Tibial nerve (tissue), 4 donors: ENCODE measurements around the gene KHDC1. TPM values are rescaled to one million over a fixed set of nuclear protein-coding genes. Genes with fewer than 3 reads are reported as not detected.
"Not testable (repeated sequence)": the region's sequence is repeated elsewhere in the genome, so short reads cannot be mapped to it uniquely, and the experiment has no call there.

Experiments
- DNase-seq, 2 donors: peaks; one replicate each; pipeline ENCODE4 v3.0.0-alpha.2; 2019; ENCODE audit warnings: low spot score in 2 of 2
- H3K27ac ChIP-seq, 4 donors: fragments of 200-600 bp; sonication (generic) in 3 of 4; one replicate each; pipeline ENCODE4 v1.5.1; 2017 to 2019; ENCODE audit warnings: mild to moderate bottlenecking in 1 of 4
- H3K27me3 ChIP-seq, 2 donors: fragments of 200-600 bp; sonication (generic) in 1 of 2; one replicate each; pipeline versions ENCODE4 v1.5.1 to v1.6.0; 2017 to 2019
- H3K36me3 ChIP-seq, 3 donors: fragments of 200-600 bp; sonication (generic); one replicate each; pipeline ENCODE4 v1.5.1; 2018 to 2019
- H3K4me1 ChIP-seq, 4 donors: fragments of 200-600 bp; sonication (generic) in 3 of 4; one replicate each; pipeline ENCODE4 v1.5.1; 2017 to 2019
- H3K4me3 ChIP-seq, 4 donors: fragments of 200-600 bp; sonication (generic) in 3 of 4; one replicate each; pipeline ENCODE4 v1.5.1; 2017 to 2019; ENCODE audit warnings: mild to moderate bottlenecking in 1 of 4, moderate library complexity in 1 of 4
- H3K9me3 ChIP-seq, 4 donors: fragments of 200-600 bp; sonication (generic) in 3 of 4; one replicate each; pipeline ENCODE4 v1.5.1; 2017 to 2019
- EP300 ChIP-seq, 2 donors: sonication (generic); formaldehyde crosslinking; IDR thresholded peaks; one replicate each; pipeline ENCODE4 v1.6.1; 2017; ENCODE audit warnings: antibody characterized with exemption in 2 of 2, mild to moderate bottlenecking in 1 of 2
- POLR2A ChIP-seq, 2 donors: fragments of 450-650 bp; IDR thresholded peaks; one replicate each; pipeline ENCODE4 v1.6.1; 2017; ENCODE audit warnings: antibody characterized with exemption in 2 of 2, mild to moderate bottlenecking in 2 of 2, moderate library complexity in 2 of 2
- WGBS, 2 donors: methylation state at CpG; one replicate each; pipeline ENCODE4 v1.1.5; 2018; 5-methylcytosine and 5-hydroxymethylcytosine counted together
- total RNA-seq, 4 donors: library from RNA; depleted of rRNA; stranded (reverse); fragments of >200 nt; gene quantifications; one replicate each; pipeline ENCODE4 v1.1.0, GENCODE V29; 2016
- TF ChIP-seq, protein P1 (sequence below), 5 experiments: fragments of 200-600 bp in 3 of 5; fragments of 450-650 bp in 2 of 5; sonication (generic) in 3 of 5; IDR thresholded peaks; one replicate each; pipeline ENCODE4 v1.5.1; 2016 to 2019; ENCODE audit warnings: antibody characterized with exemption in 5 of 5, mild to moderate bottlenecking in 3 of 5, moderate library complexity in 2 of 5

Gene KHDC1
- total RNA-seq, 4 donors from 2014 or later: 0.42 to 7.4 (median 0.74) TPM

DNA sequence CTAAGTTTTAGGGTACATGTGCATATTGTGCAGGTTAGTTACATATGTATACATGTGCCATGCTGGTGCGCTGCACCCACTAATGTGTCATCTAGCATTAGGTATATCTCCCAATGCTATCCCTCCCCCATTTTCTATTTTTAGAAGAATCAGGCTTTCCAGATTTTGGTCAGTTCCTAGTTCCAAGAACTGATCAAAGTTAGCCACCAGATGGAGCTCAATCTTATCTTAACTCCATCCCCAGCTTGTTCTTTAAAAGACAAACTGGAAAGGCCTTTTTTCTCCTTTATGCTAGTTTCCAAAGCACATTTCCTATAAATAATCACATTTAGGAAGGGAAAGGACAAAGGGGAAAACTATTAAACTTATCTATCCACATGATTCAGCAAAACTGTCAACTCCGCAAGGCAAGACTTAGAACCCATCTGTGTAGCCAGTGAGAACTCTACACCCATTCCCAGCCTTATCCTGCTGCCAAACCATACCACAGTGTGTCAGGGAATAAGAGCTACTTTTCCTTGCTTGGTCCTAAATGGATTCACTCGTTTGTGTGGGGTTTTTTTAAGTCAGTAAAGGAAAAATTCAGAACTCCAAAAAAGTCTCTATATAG lies 22.8 kb upstream of the KHDC1 start:
- Histone ChIP-seq H3K36me3 (peaks cover 0 to 2% (median 0%) of the 10 kb centered on the region in 3 donors), H3K4me3 (no peak overlapping the region), H3K27ac (no peak overlapping the region), H3K9me3 (no peaks in the 10 kb centered on the region), H3K27me3 (no peaks in the 10 kb centered on the region), H3K4me1 (no peaks in the 10 kb centered on the region)
- TF ChIP-seq POLR2A (IDR thresholded peaks at IDR 0.05) (no peak), EP300 (IDR thresholded peaks at IDR 0.05) (no peak)
- TF ChIP-seq, protein P1, sequence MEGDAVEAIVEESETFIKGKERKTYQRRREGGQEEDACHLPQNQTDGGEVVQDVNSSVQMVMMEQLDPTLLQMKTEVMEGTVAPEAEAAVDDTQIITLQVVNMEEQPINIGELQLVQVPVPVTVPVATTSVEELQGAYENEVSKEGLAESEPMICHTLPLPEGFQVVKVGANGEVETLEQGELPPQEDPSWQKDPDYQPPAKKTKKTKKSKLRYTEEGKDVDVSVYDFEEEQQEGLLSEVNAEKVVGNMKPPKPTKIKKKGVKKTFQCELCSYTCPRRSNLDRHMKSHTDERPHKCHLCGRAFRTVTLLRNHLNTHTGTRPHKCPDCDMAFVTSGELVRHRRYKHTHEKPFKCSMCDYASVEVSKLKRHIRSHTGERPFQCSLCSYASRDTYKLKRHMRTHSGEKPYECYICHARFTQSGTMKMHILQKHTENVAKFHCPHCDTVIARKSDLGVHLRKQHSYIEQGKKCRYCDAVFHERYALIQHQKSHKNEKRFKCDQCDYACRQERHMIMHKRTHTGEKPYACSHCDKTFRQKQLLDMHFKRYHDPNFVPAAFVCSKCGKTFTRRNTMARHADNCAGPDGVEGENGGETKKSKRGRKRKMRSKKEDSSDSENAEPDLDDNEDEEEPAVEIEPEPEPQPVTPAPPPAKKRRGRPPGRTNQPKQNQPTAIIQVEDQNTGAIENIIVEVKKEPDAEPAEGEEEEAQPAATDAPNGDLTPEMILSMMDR (IDR thresholded peaks at IDR 0.05): peak in 3 of 5 experiments; percentile 8 to 36 (median 20)
- peak in 1 of 2 donors; percentile 8 for DNase-seq
- WGBS, 2 donors: 53 to 54% methylated on average over 3 of the region's 3 CpGs

- H3K27me3 ChIP-seq: no peaks in the 10 kb centered on the region
- H3K4me3 ChIP-seq: no peak overlapping the region
- 77 to 85% methylated on average over 5 of the region's 5 CpGs for WGBS, 2 donors
- no peak overlapping the region for H3K27ac ChIP-seq
- TF ChIP-seq, protein P1 (IDR thresholded peaks at IDR 0.05): no peak
- TF ChIP-seq POLR2A (IDR thresholded peaks at IDR 0.05): no peak
- no peak for TF ChIP-seq EP300 (IDR thresholded peaks at IDR 0.05)
- no peaks in the 10 kb centered on the region for H3K36me3 ChIP-seq
- H3K4me1 ChIP-seq: no peaks in the 10 kb centered on the region
- no peaks in the 10 kb centered on the region for H3K9me3 ChIP-seq
- DNase-seq: no peak
Observed at GRCh38 chr6:73282871-73283270, 19.9 kb upstream of the KHDC1 start.

DNA sequence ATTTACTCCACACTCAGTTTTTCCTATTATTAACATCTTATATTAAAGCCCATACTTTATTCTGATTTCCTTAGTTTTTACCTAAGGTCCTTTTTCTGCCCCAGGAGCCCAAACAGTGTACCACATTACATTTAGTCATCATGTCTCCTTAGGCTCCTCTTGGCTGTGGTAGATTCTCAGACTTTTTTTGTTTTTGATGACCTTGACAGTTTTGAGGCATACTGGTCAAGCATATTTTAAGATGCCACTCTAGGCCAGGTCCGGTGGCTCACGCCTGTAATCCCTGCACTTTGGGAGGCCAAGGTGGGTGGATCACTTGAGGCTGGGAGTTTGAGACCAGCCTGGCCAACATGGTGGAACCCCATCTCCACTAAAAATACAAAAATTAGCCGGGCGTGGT lies 18.7 kb upstream of the KHDC1 start:
- 94 to 99% methylated on average over 4 of the region's 4 CpGs for WGBS, 2 donors
- not testable (repeated sequence) for H3K4me1 ChIP-seq, H3K27ac ChIP-seq, DNase-seq, H3K27me3 ChIP-seq, H3K9me3 ChIP-seq, H3K36me3 ChIP-seq, H3K4me3 ChIP-seq

- WGBS, 2 donors: 94 to 98% methylated on average over 11 to 13 of the region's 13 CpGs
- not testable (repeated sequence) for H3K27ac ChIP-seq, H3K9me3 ChIP-seq, H3K4me1 ChIP-seq, H3K4me3 ChIP-seq, H3K27me3 ChIP-seq, DNase-seq
- peaks cover 0 to 43% (median 0%) of the 10 kb centered on the region in 3 donors for H3K36me3 ChIP-seq
Observed at GRCh38 chr6:73269296-73269695, 6.3 kb upstream of the KHDC1 start.

DNA sequence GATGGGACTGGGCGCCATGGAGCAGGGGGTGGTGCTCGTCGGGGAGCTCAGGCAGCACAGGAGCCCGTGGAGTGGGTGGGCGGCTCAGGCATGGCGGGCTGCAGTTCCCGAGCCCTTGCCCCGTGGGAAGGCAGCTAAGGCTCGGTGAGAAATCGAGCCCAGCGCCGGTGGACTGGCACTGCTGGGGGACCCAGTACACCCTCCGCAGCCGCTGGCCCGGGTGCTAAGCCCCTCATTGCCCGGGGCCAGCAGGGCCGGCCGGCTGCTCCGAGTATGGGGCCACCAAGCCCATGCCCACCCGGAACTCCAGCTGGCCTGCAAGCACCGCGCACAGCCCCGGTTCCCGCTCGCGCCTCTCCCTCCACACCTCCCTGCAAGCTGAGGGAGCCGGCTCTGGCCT lies 5.9 kb upstream of the KHDC1 start:
- DNase-seq, H3K27ac ChIP-seq, H3K4me1 ChIP-seq, H3K9me3 ChIP-seq, H3K27me3 ChIP-seq, H3K4me3 ChIP-seq: not testable (repeated sequence)
- 90 to 94% methylated on average over 10 to 15 of the region's 27 CpGs for WGBS, 2 donors
- H3K36me3 ChIP-seq: peaks cover 0 to 39% (median 0%) of the 10 kb centered on the region in 3 donors

DNA sequence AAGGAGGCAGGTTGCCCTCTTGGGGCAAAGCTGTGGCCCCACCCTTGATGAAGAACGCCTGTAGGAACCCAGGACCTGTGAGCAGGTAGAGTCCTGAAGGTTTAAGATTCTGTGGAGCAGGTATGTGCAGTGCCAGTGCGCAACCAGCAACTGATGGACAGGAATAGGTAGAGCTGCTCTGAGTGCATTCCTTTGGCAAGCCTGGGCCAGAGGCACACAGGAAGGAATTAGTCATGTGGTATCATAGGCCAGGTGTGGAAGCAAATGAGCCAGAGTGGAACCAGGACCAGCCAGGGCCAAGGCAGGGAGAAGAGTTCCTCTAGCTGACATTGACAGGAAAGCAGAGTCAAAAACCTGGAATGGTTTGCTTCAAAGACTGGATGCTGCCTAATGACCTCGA lies 1.4 kb upstream of the KHDC1 start:
- Histone ChIP-seq H3K36me3 (peaks cover 0 to 12% (median 0%) of the 10 kb centered on the region in 3 donors), H3K4me1 (peaks cover 0 to 20% (median 3%) of the 10 kb centered on the region in 4 donors), H3K4me3 (no peak overlapping the region), H3K9me3 (no peaks in the 10 kb centered on the region), H3K27ac (no peak overlapping the region), H3K27me3 (no peaks in the 10 kb centered on the region)
- WGBS, 2 donors: 98 to 100% methylated on average over 3 of the region's 3 CpGs
- no peak for DNase-seq
- TF ChIP-seq POLR2A (IDR thresholded peaks at IDR 0.05): no peak
- TF ChIP-seq, protein P1 (IDR thresholded peaks at IDR 0.05): no peak
- no peak for TF ChIP-seq EP300 (IDR thresholded peaks at IDR 0.05)

- no peaks in the 10 kb centered on the region for H3K9me3 ChIP-seq
- peaks cover 0 to 20% (median 3%) of the 10 kb centered on the region in 4 donors for H3K4me1 ChIP-seq
- TF ChIP-seq EP300 (IDR thresholded peaks at IDR 0.05): no peak
- TF ChIP-seq POLR2A (IDR thresholded peaks at IDR 0.05): no peak
- TF ChIP-seq, protein P1 (IDR thresholded peaks at IDR 0.05): no peak
- H3K27me3 ChIP-seq: no peaks in the 10 kb centered on the region
- 27 to 30% methylated on average over 5 to 6 of the region's 7 CpGs for WGBS, 2 donors
- peak overlapping the region in 2 of 4 donors; percentile 71 to 74 for H3K27ac ChIP-seq
- peaks cover 0 to 7% (median 0%) of the 10 kb centered on the region in 3 donors for H3K36me3 ChIP-seq
- peak overlapping the region; percentile 43 to 76 (median 65) for H3K4me3 ChIP-seq
- DNase-seq: no peak
Observed at GRCh38 chr6:73263570-73263909, 544 bp upstream of the KHDC1 start.
